CD14-positive monocyte (primary cell): Measurements from ENCODE around the gene TCF4. TPM values are rescaled to one million over a fixed set of nuclear protein-coding genes. Genes with fewer than 3 reads are reported as not detected.

Experiments used
- DNase-seq, 3 donors: peaks; one replicate each; pipeline ENCODE4 v3.0.0-alpha.2; 2011 to 2022
- H2AFZ ChIP-seq: 2 replicates; pipeline ENCODE4 v1.6.0; 2012; ENCODE audit warnings: mild to moderate bottlenecking, low read depth, low read length, inconsistent platforms; ENCODE audit not compliant: insufficient read depth, poor library complexity, severe bottlenecking
- H3K27ac ChIP-seq, 2 donors: 1 replicate in 1 of 2; 2 replicates in 1 of 2; pipeline ENCODE4 v1.5.1; 2012 to 2013; ENCODE audit warnings: low read length in 2 of 2, control low read depth in 1 of 2, inconsistent platforms in 1 of 2, low read depth in 1 of 2, mild to moderate bottlenecking in 1 of 2
- H3K27me3 ChIP-seq, 2 donors: one replicate each; pipeline versions ENCODE4 v1.6.0 to v1.6.1; 2011 to 2013; ENCODE audit warnings: low read length in 2 of 2; ENCODE audit not compliant: control insufficient read depth in 2 of 2, insufficient read depth in 2 of 2
- H3K36me3 ChIP-seq, 2 donors: replicated peaks in 1 of 2; 1 replicate in 1 of 2; 2 replicates in 1 of 2; pipeline versions ENCODE4 v1.5.1 to v1.6.1; 2012 to 2013; ENCODE audit warnings: low read length in 2 of 2, control low read depth in 1 of 2, inconsistent platforms in 1 of 2, mild to moderate bottlenecking in 1 of 2; ENCODE audit not compliant: insufficient read depth in 2 of 2, control insufficient read depth in 1 of 2
- H3K4me1 ChIP-seq, 2 donors: 1 replicate in 1 of 2; 2 replicates in 1 of 2; pipeline versions ENCODE4 v1.5.1 to v1.6.1; 2012 to 2013; ENCODE audit warnings: low read length in 2 of 2, control low read depth in 1 of 2, inconsistent platforms in 1 of 2, mild to moderate bottlenecking in 1 of 2, moderate library complexity in 1 of 2; ENCODE audit not compliant: insufficient read depth in 2 of 2, control insufficient read depth in 1 of 2
- H3K4me2 ChIP-seq: replicated peaks from 2 replicates; pipeline ENCODE3; 2012; ENCODE audit warnings: low read length, moderate library complexity, mild to moderate bottlenecking; ENCODE audit not compliant: poor library complexity, severe bottlenecking; ENCODE audit errors: extremely low read depth
- H3K4me3 ChIP-seq, 3 experiments: fragments of 200-600 bp in 1 of 3; sonication (generic) in 1 of 3; replicated peaks in 1 of 3; 1 replicate in 2 of 3; 2 replicates in 1 of 3; pipeline ENCODE4 v1.5.1; 2011 to 2013; ENCODE audit warnings: low read length in 3 of 3, mild to moderate bottlenecking in 3 of 3, control low read depth in 2 of 3, low read depth in 2 of 3, inconsistent platforms in 1 of 3, moderate library complexity in 1 of 3
- H3K79me2 ChIP-seq: 2 replicates; pipeline ENCODE4 v1.6.0; 2012; ENCODE audit warnings: mild to moderate bottlenecking, control low read depth, inconsistent platforms, low read length, moderate library complexity; ENCODE audit not compliant: insufficient read depth
- H3K9ac ChIP-seq: 2 replicates; pipeline ENCODE4 v1.6.0; 2017; ENCODE audit warnings: low read length, mild to moderate bottlenecking; ENCODE audit not compliant: insufficient read depth, poor library complexity, severe bottlenecking
- H3K9me3 ChIP-seq, 2 donors: replicated peaks in 1 of 2; 1 replicate in 1 of 2; 2 replicates in 1 of 2; pipeline versions ENCODE4 v1.5.1 to v1.6.1; 2012 to 2013; ENCODE audit warnings: low read length in 2 of 2, control low read depth in 1 of 2; ENCODE audit not compliant: control insufficient read depth in 1 of 2, insufficient read depth in 1 of 2
- H4K20me1 ChIP-seq: 2 replicates; pipeline ENCODE4 v1.6.0; 2012; ENCODE audit warnings: mild to moderate bottlenecking, low read length, control low read depth, moderate library complexity; ENCODE audit not compliant: insufficient read depth
- H3K27ac Mint-ChIP-seq, 7 donors: one replicate each; pipeline ENCODE4 v1.8.0; 2020; ENCODE audit warnings: mild to moderate bottlenecking in 7 of 7, mixed read lengths in 7 of 7, moderate library complexity in 6 of 7, inconsistent platforms in 2 of 7
- H3K27me3 Mint-ChIP-seq, 3 donors: one replicate each; pipeline ENCODE4 v1.8.0; 2021 to 2022; ENCODE audit warnings: low read depth in 3 of 3, mild to moderate bottlenecking in 3 of 3, mixed read lengths in 3 of 3, moderate library complexity in 3 of 3, inconsistent platforms in 1 of 3
- H3K36me3 Mint-ChIP-seq, 2 donors: one replicate each; pipeline ENCODE4 v1.8.0; 2020; ENCODE audit warnings: mixed read lengths in 2 of 2, inconsistent platforms in 1 of 2, mild to moderate bottlenecking in 1 of 2
- H3K4me1 Mint-ChIP-seq: one replicate; pipeline ENCODE4 v1.8.0; 2020; ENCODE audit warnings: mild to moderate bottlenecking, mixed read lengths
- H3K4me3 Mint-ChIP-seq, 2 donors: one replicate each; pipeline ENCODE4 v1.8.0; 2020; ENCODE audit warnings: mild to moderate bottlenecking in 2 of 2, mixed read lengths in 2 of 2, moderate library complexity in 1 of 2
- H3K9me3 Mint-ChIP-seq, 7 donors: one replicate each; pipeline ENCODE4 v1.8.0; 2020 to 2022; ENCODE audit warnings: mixed read lengths in 7 of 7, mild to moderate bottlenecking in 6 of 7, moderate library complexity in 6 of 7, inconsistent platforms in 2 of 7
- WGBS: methylation state at CpG from one replicate; pipeline ENCODE4 v1.1.5; 2013; ENCODE audit warnings: missing lambda C conversion rate; ENCODE audit not compliant: insufficient coverage; 5-methylcytosine and 5-hydroxymethylcytosine counted together
- intact Hi-C, 2 donors: fragments of 100-400 bp; cut with micrococcal nuclease; formaldehyde crosslinking; loops; one replicate each; pipeline versions ENCODE4 v1.15.0 to v1.15.1; 2023
- polyA plus RNA-seq, 3 donors: library from polyadenylated mRNA; depleted of rRNA in 1 of 3; unstranded in 2 of 3; stranded (reverse) in 1 of 3; fragments of 300-500 nt in 2 of 3; fragments of >200 nt in 1 of 3; fragmentation: Illumina TruSeq in 2 of 3; gene quantifications; 1 replicate in 2 of 3; 2 replicates in 1 of 3; pipeline ENCODE4 v1.2.3, GENCODE V29; 2012 to 2021
- TF ChIP-seq, protein P1 (sequence below): fragments of 200-600 bp; IDR thresholded peaks from one replicate; pipeline ENCODE4 v1.8.0; 2022; ENCODE audit warnings: antibody characterized with exemption, mild to moderate bottlenecking

The TCF4 gene
- polyA plus RNA-seq, 3 donors, result 5.9 to 12.9 (median 10.7) TPM

DNA sequence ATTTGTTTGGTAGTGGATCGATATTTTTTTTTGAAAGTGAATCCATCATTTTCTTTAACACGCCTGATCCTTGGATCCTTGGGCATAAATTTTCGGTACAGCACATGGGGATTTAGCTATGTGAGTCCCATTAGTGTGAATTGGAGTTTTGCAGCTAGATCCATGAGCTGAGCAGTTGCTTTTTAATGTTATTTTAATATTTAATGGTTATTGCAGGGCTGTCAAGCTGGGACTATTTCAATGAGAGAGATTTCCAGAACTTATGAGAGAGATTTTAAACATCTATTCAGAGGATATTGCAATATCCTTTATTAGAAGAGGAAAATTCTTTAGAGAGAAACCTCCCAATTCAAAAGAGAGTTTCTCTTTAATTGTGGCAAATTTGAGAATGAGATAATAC is 35.6 kb upstream of the TCF4 start:
- no peak overlapping the region for H3K27ac Mint-ChIP-seq
- Histone ChIP-seq H3K27me3 (no peaks in the 10 kb centered on the region), H3K4me1 (no peaks in the 10 kb centered on the region), H4K20me1 (no peaks in the 10 kb centered on the region), H3K4me3 (no peak overlapping the region), H3K9me3 (no peaks in the 10 kb centered on the region), H3K79me2 (no peaks in the 10 kb centered on the region), H2AFZ (no peak overlapping the region), H3K36me3 (no peaks in the 10 kb centered on the region), H3K9ac (no peak overlapping the region), H3K27ac (no peak overlapping the region), H3K4me2 (no peak overlapping the region)
- H3K4me3 Mint-ChIP-seq, result no peak overlapping the region
- 90% methylated on average over 2 of the region's 3 CpGs for WGBS
- no peaks in the 10 kb centered on the region for H3K4me1 Mint-ChIP-seq
- peaks cover 2 to 11% (median 5%) of the 10 kb centered on the region in 7 donors for H3K9me3 Mint-ChIP-seq
- no peak for DNase-seq
- intact Hi-C loops, result no loop called here
- TF ChIP-seq, protein P1, sequence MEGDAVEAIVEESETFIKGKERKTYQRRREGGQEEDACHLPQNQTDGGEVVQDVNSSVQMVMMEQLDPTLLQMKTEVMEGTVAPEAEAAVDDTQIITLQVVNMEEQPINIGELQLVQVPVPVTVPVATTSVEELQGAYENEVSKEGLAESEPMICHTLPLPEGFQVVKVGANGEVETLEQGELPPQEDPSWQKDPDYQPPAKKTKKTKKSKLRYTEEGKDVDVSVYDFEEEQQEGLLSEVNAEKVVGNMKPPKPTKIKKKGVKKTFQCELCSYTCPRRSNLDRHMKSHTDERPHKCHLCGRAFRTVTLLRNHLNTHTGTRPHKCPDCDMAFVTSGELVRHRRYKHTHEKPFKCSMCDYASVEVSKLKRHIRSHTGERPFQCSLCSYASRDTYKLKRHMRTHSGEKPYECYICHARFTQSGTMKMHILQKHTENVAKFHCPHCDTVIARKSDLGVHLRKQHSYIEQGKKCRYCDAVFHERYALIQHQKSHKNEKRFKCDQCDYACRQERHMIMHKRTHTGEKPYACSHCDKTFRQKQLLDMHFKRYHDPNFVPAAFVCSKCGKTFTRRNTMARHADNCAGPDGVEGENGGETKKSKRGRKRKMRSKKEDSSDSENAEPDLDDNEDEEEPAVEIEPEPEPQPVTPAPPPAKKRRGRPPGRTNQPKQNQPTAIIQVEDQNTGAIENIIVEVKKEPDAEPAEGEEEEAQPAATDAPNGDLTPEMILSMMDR, result no peak
- no peaks in the 10 kb centered on the region for H3K36me3 Mint-ChIP-seq
- H3K27me3 Mint-ChIP-seq, result peaks cover 0 to 2% (median 0%) of the 10 kb centered on the region in 3 donors

DNA sequence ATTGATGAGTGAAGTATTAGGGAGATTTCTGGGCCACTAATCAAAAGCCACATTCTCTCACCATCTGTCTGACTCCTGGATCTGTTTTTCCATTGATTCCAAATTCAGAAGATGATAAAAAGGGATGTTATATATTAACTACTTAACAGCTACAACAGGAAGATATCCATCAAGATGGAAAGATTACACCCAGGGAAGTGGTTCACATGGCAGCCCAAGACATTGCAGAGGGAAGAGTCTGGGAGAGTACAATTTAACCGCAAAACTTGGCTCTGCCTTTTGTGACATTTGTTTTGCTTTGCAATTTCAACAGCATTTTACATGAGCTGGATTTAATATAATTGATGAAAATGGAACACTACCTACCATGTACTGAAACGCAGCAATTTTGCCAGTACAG is 22.5 kb upstream of the TCF4 start:
- H3K36me3 ChIP-seq, result no peaks in the 10 kb centered on the region
- H3K36me3 Mint-ChIP-seq, result no peaks in the 10 kb centered on the region
- intact Hi-C loops, result no loop called here

More for the DNA sequence above, 22.5 kb upstream of the TCF4 start:
- DNase-seq, result no peak
- H3K9ac ChIP-seq, result no peak overlapping the region
- Mint-ChIP-seq H3K27ac (no peak overlapping the region), H3K4me3 (no peak overlapping the region), H3K4me1 (no peaks in the 10 kb centered on the region), H3K9me3 (peaks cover 5 to 12% (median 7%) of the 10 kb centered on the region in 7 donors), H3K27me3 (no peaks in the 10 kb centered on the region)
- no peak overlapping the region for H3K4me2 ChIP-seq
- H3K4me3 ChIP-seq, result no peak overlapping the region
- no peaks in the 10 kb centered on the region for H3K27me3 ChIP-seq
- H3K4me1 ChIP-seq, result no peaks in the 10 kb centered on the region
- H3K9me3 ChIP-seq, result peaks cover 0 to 6% of the 10 kb centered on the region in 2 donors
- H3K79me2 ChIP-seq, result no peaks in the 10 kb centered on the region
- TF ChIP-seq, protein P1, result no peak
- no peak overlapping the region for H2AFZ ChIP-seq
- no peak overlapping the region for H3K27ac ChIP-seq
- WGBS, result no CpG with 5 or more reads among the region's 2 CpGs
- H4K20me1 ChIP-seq, result no peaks in the 10 kb centered on the region
